HTR-8/SVneo (cell line): Measurements from ENCODE around the gene AFP.

ENCODE experiments used
- DNase-seq: peaks from one replicate; pipeline ENCODE4 v3.0.0; 2011; ENCODE audit warnings: low spot score, mixed read lengths; ENCODE audit not compliant: insufficient read length
- FAIRE-seq: peaks from 2 replicates; lab custom pipeline; 2011; peaks lifted over from hg19 to GRCh38; lab: Jason Lieb, UNC

AFP gene

GRCh38 chr4:73436674-73437557, 895 bp downstream of the AFP start:
- FAIRE-seq = no peak
- no peak for DNase-seq

DNA sequence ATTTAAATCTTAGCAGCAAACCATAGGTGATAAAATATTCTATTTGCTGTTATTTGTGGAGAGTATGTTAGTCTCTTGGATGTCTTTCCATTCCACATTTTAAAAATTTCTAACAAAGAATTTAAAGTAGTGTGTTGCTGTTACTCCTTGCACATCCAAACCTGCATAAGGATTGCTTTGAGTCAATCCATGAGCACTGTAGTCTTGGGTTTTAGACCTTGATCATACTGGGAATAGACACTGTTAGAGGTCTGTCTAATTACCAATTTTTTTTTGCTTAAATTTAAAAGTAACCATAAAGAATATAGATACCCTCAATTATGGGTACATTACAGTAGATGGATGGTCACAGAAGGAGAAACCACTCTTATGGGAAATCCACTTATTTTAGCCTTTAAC, 1.5 kb downstream of the AFP start:
- DNase-seq (no peak), FAIRE-seq (no peak)

- FAIRE-seq (no peak), DNase-seq (no peak)
These were observed 2.0 kb downstream of the AFP start for GRCh38 chr4:73438048-73438447.

DNA sequence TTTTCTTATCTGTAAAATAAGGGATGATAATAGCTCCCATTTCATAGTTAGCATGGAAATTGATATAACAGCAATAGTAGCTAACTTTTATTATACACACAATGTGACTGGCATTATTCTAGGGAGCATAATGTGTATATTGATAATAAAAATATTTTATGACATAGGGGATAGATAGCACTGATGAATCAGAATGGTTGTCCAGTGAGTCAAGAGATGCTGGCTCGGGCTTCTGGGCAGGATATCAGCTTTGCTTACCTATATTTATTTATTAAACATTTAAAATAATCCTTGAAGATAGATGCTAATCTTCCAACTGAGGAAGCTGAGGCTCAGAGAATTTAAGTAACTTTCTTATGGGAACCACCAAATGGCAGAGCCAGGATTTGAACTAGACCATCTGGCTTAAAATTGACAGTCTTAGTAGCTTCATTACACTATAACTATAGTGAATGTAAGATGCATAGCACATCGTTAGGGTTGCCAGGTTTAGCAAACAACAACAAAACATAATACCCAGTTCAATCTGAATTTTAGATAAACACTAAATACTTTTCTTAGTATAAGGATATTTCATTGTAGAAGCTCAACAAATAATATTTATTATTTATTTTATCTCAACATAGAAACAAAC, 2.7 kb downstream of the AFP start:
- DNase-seq (no peak), FAIRE-seq (no peak)

- DNase-seq (no peak), FAIRE-seq (no peak)
These were observed 3.4 kb downstream of the AFP start for GRCh38 chr4:73439445-73439844.

DNA sequence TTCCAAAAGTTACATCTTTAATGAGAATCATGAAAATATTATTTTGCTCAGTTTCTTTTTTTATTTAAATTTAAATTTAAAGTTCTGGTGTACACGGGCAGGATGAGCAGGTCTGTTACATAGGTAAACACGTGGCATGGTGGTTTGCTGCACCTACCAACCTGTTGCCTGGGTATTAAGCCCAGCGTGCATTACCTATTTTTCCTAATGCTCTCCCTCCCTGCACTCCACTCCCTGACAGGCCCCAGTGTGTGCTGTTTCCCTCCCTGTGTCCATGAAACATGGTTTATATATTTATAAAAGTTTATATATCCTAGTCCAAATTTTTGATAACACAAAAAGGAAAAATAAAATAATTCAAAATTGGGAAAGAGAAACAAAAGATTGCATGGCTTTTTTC, 4.0 kb downstream of the AFP start:
- no peak for DNase-seq
- FAIRE-seq = no peak

DNA sequence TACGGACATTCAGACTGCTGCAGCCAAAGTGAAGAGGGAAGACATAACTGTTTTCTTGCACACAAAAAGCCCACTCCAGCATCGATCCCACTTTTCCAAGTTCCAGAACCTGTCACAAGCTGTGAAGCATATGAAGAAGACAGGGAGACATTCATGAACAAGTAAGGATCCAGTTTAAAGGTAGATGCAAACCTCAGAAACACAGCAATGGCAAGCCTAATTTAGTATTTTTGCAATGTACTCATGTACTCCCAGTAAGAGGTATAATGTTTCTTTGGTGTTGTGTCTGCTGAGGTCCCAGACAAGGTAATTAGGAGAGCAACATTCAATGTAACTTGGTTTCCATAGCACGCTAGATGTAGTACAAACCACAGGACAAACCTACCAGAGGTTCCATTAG, 4.6 kb downstream of the AFP start:
- FAIRE-seq (no peak), DNase-seq (no peak)

DNA sequence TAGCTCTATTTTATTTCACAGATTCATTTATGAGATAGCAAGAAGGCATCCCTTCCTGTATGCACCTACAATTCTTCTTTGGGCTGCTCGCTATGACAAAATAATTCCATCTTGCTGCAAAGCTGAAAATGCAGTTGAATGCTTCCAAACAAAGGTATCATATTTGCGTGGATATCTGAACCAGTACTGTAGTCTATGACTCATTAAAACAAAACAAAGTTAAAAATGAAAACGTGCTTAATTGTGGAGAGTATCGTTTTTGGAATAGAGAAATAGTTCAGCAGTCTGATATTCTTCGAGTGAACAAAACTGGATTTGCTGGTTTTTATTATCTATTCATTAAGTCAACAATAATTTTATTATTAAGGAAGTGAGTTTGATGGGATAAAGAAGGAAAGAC, 6.3 kb downstream of the AFP start:
- no peak for DNase-seq
- FAIRE-seq = no peak

GRCh38 chr4:73443224-73443623, 7.2 kb downstream of the AFP start:
- FAIRE-seq = no peak
- DNase-seq = no peak

DNA sequence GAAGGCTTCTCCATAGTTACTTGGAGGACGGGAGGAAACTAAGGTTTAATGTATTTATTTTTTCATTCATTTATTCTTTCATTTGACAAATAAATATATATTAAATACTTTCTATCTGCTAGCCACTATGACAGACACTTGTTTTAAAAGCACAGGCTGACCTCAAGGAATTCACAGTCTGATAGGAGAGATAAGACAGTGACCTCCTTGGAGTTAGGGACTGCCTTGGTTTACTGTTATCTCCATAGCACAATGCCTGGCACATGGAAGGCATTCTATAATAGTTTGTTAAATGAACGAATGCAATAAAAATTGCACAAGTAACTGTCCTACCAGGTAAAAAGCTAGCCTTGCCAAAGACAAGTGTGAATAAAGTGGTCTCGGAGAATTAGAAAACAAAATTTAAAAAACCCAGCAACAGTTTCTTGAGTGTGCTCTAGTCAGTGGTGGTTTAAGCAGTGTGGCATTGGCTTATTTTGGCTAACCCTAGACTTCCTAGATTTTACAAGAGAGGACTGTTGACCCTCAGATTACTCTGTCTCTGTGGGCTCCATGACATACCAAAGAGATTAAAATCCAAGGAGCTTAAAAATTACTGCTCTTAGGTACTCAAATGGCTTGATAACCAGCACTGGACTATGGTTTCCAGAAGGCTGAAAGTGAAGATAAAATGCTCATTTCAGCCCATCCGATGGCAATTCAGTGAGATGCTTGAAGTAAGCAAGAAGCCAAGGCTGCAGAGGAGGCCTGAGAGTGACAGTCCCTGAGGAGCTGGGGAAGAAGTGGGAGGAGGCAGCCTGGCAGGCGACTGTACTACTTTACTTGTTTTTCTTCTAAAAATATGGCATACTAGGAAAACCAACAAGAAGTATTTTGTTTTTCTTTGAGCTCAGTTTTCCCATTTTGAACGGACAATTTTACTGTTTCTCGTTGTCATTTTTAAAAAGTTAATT, 9.6 kb downstream of the AFP start:
- DNase-seq (no peak), FAIRE-seq (no peak)

GRCh38 chr4:73446336-73446938, 10.4 kb downstream of the AFP start:
- DNase-seq (peak; percentile 10), FAIRE-seq (no peak)

GRCh38 chr4:73447671-73448070, 11.7 kb downstream of the AFP start:
- no peak for FAIRE-seq
- DNase-seq = no peak

- DNase-seq = no peak
- no peak for FAIRE-seq
These were observed 12.6 kb downstream of the AFP start for GRCh38 chr4:73448448-73449203.

DNA sequence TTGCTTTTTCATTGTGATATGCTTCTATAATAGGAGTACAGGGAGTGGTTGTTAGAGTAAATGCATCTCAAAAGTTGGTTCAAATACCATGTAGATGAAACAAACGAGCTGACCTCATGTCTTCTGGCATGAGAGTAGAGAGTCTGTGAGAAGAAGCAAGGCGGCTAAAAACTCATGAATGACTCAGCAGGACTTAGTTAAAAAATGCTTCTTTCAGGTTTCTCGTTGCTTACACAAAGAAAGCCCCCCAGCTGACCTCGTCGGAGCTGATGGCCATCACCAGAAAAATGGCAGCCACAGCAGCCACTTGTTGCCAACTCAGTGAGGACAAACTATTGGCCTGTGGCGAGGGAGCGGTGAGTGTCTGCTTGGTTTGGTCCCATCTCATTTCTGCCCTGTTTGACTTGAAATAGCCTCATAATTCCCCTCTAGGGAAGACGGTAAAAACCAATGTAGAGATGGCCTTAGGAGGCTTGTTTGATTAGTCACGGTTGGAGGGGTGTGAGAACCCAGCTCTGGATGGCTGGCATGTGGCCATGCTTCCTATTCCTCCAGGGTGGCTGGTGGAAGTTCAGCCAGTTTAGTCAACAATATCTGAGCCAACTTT, 14.5 kb downstream of the AFP start:
- FAIRE-seq (no peak), DNase-seq (no peak)

GRCh38 chr4:73451404-73451803, 15.4 kb downstream of the AFP start:
- FAIRE-seq = no peak
- DNase-seq = no peak

DNA sequence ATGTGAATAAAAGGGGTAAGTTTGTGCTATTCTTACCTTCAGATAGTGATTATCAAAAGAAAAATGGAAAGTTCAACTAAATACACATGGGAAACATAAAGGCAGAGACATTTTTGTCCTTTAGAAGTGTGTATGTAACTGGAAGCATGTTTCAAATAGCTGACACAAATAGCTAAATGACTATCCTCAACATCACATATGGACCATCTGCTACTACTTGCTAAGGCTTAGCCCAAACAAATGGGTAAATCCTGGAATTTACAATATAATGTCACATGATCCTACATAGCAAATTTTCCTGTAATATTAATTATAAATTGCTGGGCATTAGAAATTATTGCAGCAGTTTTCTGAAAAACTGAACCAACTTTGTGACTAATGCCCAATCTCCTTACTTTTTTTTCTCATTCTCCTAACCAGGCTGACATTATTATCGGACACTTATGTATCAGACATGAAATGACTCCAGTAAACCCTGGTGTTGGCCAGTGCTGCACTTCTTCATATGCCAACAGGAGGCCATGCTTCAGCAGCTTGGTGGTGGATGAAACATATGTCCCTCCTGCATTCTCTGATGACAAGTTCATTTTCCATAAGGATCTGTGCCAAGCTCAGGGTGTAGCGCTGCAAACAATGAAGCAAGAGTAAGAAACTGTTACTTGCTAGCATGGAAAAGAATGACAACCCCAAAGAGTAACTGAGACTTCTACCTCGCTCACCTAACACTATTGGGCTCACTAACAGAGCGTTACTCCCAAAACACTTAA, 16.1 kb downstream of the AFP start:
- DNase-seq = no peak
- FAIRE-seq = no peak

DNA sequence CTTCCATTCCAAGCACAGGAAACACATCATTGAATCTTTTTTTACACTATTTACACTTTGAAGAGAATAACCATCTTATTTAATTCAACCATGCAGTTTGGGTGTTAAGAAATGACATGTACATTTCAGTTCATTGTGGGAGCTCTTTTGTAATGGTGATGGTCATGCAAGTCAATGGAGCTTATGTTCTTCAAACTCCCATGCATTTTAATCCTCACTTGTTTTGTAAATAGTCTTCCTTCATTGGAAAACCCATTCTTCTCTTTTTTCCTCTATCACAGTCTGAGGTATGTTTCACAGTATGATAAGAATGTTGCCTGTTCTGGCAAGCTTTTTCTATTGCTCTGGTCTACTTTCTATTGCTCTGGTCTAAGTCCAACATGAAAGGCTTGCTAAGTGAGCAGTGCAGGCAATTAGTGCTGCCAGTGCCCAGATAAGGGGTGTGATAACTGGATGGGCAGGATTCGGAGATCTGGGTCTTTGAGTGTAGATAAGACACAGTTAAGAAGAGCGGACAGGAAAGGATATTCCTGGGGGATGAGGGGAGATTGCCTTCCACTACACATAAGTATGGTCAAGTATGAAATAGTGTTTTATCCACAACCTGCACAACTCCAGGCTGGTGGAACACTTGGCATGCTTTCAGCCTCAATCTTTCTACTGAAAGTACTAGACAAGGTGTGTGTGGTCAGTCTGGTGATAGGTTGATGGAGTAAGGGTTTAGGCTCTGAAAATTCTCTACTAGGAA, 17.1 kb downstream of the AFP start:
- FAIRE-seq (no peak), DNase-seq (no peak)

DNA sequence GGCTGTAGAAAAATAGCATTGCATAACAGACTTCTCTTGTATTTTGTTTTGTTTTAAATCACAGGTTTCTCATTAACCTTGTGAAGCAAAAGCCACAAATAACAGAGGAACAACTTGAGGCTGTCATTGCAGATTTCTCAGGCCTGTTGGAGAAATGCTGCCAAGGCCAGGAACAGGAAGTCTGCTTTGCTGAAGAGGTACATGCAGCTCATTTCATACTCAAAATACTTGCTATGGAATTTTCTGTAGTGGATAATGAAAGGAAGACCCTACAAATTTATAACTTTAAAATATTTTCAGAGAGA, 17.6 kb downstream of the AFP start:
- FAIRE-seq (no peak), DNase-seq (no peak)
